Measurements from ENCODE around the gene RBM39. TPM values are rescaled to one million over a fixed set of nuclear protein-coding genes. Genes with fewer than 3 reads are reported as not detected.

The RBM39 gene
- total and polyA plus RNA-seq, 10 of the 15 experiments (the other 5 are each of a cell fraction or from before 2014, with no cell fraction given), result 135 to 280 (median 217) TPM

- Histone ChIP-seq H3K4me3 (no peak overlapping the region), H2AFZ (ENCODE audit: control insufficient read depth, low read depth, low read length) (no peak overlapping the region), H3K36me3 (ENCODE audit: control insufficient read depth in 2 of 2, insufficient read depth in 2 of 2, low read length in 1 of 2) (peaks cover 0 to 3% of the 10 kb centered on the region in 2 experiments; a peak in 1 of 4 replicates), H3K27ac (ENCODE audit: control insufficient read depth, insufficient read depth) (no peak overlapping the region), H3K4me1 (ENCODE audit: control insufficient read depth, insufficient read depth, low read length) (no peaks in the 10 kb centered on the region), H3K27me3 (replicated peaks in 1 of 2; ENCODE audit: control insufficient read depth in 2 of 2, insufficient read depth in 2 of 2, low read length in 1 of 2) (no peaks in the 10 kb centered on the region), H3K4me2 (ENCODE audit: control insufficient read depth, insufficient read depth) (no peak overlapping the region), H4K20me1 (ENCODE audit: control insufficient read depth, insufficient read depth) (no peaks in the 10 kb centered on the region), H3K79me2 (ENCODE audit: control insufficient read depth, insufficient read depth, low read length) (peaks cover 11% of the 10 kb centered on the region), H3K9me3 (replicated peaks; ENCODE audit: control insufficient read depth, insufficient read depth, low read length) (no peaks in the 10 kb centered on the region), H3K9ac (ENCODE audit: control insufficient read depth, insufficient read depth, low read length) (no peak overlapping the region)
- intact Hi-C loops (cut with micrococcal nuclease; ENCODE audit: unreplicated experiment), result no loop called here
- in situ Hi-C loops (cut with MboI), result no loop called here
- POLR2A ChIA-PET, result no interaction called here
- ATAC-seq (no peak), DNase-seq (ENCODE audit: low read depth, low spot score) (no peak), FAIRE-seq (no peak)
- WGBS (ENCODE audit: insufficient coverage, insufficient replicate concordance, low lambda C conversion rate, missing lambda C conversion rate), result 2% methylated on average over 3 of the region's 3 CpGs
- TF ChIP-seq, protein P1, sequence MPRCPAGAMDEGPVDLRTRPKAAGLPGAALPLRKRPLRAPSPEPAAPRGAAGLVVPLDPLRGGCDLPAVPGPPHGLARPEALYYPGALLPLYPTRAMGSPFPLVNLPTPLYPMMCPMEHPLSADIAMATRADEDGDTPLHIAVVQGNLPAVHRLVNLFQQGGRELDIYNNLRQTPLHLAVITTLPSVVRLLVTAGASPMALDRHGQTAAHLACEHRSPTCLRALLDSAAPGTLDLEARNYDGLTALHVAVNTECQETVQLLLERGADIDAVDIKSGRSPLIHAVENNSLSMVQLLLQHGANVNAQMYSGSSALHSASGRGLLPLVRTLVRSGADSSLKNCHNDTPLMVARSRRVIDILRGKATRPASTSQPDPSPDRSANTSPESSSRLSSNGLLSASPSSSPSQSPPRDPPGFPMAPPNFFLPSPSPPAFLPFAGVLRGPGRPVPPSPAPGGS (IDR thresholded peaks at IDR 0.05; ENCODE audit: borderline replicate concordance, insufficient read depth, low read depth, low read length, poor library complexity, severe bottlenecking), result peak; percentile 43
- TF ChIP-seq, protein P2, sequence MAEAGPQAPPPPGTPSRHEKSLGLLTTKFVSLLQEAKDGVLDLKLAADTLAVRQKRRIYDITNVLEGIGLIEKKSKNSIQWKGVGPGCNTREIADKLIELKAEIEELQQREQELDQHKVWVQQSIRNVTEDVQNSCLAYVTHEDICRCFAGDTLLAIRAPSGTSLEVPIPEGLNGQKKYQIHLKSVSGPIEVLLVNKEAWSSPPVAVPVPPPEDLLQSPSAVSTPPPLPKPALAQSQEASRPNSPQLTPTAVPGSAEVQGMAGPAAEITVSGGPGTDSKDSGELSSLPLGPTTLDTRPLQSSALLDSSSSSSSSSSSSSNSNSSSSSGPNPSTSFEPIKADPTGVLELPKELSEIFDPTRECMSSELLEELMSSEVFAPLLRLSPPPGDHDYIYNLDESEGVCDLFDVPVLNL (IDR thresholded peaks at IDR 0.05; ENCODE audit: low read depth, low read length), result no peak
- CTCF ChIA-PET, result interaction anchor here (0.7 kb wide), 1 partner anchor 752 kb away, joined by 3 read pairs; no protein-coding TSS in a partner anchor
- SMC1A ChIA-PET (ENCODE audit: uncharacterized antibody, unreplicated experiment), result no interaction called here
- RAD21 ChIA-PET (ENCODE audit: unreplicated experiment), result no interaction called here
- no TSS peak for BruUV-seq (replicated peaks)
These were observed 49.8 kb upstream of the RBM39 start for GRCh38 chr20:35791821-35792220.

GRCh38 chr20:35791097-35791496 is 49.0 kb upstream of the RBM39 start:
- H3K9me3 ChIP-seq (replicated peaks; ENCODE audit: control insufficient read depth, insufficient read depth, low read length), result no peaks in the 10 kb centered on the region
- ChIA-PET SMC1A (ENCODE audit: uncharacterized antibody, unreplicated experiment) (no interaction called here), CTCF (interaction anchor here (0.7 kb wide), 1 partner anchor 751 kb away, joined by 3 read pairs; no protein-coding TSS in a partner anchor), POLR2A (no interaction called here), RAD21 (ENCODE audit: unreplicated experiment) (no interaction called here)
- DNase-seq (ENCODE audit: low read depth, low spot score), result no peak
- FAIRE-seq, result no peak
- H3K4me2 ChIP-seq (ENCODE audit: control insufficient read depth, insufficient read depth), result no peak overlapping the region
- 100% methylated on average over 5 of the region's 5 CpGs for WGBS (ENCODE audit: insufficient coverage, insufficient replicate concordance, low lambda C conversion rate, missing lambda C conversion rate)
- H3K36me3 ChIP-seq (ENCODE audit: control insufficient read depth in 2 of 2, insufficient read depth in 2 of 2, low read length in 1 of 2), result peaks cover 0 to 3% of the 10 kb centered on the region in 2 experiments; a peak in 1 of 4 replicates
- intact Hi-C loops (cut with micrococcal nuclease; ENCODE audit: unreplicated experiment), result no loop called here
- H3K27me3 ChIP-seq (replicated peaks in 1 of 2; ENCODE audit: control insufficient read depth in 2 of 2, insufficient read depth in 2 of 2, low read length in 1 of 2), result no peaks in the 10 kb centered on the region
- H3K9ac ChIP-seq (ENCODE audit: control insufficient read depth, insufficient read depth, low read length), result no peak overlapping the region
- no peak overlapping the region for H2AFZ ChIP-seq (ENCODE audit: control insufficient read depth, low read depth, low read length)
- H4K20me1 ChIP-seq (ENCODE audit: control insufficient read depth, insufficient read depth), result no peaks in the 10 kb centered on the region
- no peak overlapping the region for H3K4me3 ChIP-seq
- no peaks in the 10 kb centered on the region for H3K4me1 ChIP-seq (ENCODE audit: control insufficient read depth, insufficient read depth, low read length)
- no TSS peak for BruUV-seq (replicated peaks)
- peaks cover 11% of the 10 kb centered on the region for H3K79me2 ChIP-seq (ENCODE audit: control insufficient read depth, insufficient read depth, low read length)
- in situ Hi-C loops (cut with MboI), result no loop called here
- ATAC-seq, result no peak
- no peak overlapping the region for H3K27ac ChIP-seq (ENCODE audit: control insufficient read depth, insufficient read depth)
- no peak for TF ChIP-seq MYC (IDR thresholded peaks at IDR 0.05; ENCODE audit: insufficient read depth, insufficient read length, insufficient replicate concordance, low read length, severe bottlenecking)
- no peak for TF ChIP-seq WRNIP1 (IDR thresholded peaks at IDR 0.05; ENCODE audit: borderline replicate concordance, low read depth, low read length)
- TF ChIP-seq, protein P3, sequence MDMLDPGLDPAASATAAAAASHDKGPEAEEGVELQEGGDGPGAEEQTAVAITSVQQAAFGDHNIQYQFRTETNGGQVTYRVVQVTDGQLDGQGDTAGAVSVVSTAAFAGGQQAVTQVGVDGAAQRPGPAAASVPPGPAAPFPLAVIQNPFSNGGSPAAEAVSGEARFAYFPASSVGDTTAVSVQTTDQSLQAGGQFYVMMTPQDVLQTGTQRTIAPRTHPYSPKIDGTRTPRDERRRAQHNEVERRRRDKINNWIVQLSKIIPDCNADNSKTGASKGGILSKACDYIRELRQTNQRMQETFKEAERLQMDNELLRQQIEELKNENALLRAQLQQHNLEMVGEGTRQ (IDR thresholded peaks at IDR 0.05; ENCODE audit: borderline replicate concordance, low read depth, low read length), result no peak
- no peak for TF ChIP-seq POLR2AphosphoS5 (IDR thresholded peaks at IDR 0.05; ENCODE audit: low read length)
- TF ChIP-seq, protein P4, sequence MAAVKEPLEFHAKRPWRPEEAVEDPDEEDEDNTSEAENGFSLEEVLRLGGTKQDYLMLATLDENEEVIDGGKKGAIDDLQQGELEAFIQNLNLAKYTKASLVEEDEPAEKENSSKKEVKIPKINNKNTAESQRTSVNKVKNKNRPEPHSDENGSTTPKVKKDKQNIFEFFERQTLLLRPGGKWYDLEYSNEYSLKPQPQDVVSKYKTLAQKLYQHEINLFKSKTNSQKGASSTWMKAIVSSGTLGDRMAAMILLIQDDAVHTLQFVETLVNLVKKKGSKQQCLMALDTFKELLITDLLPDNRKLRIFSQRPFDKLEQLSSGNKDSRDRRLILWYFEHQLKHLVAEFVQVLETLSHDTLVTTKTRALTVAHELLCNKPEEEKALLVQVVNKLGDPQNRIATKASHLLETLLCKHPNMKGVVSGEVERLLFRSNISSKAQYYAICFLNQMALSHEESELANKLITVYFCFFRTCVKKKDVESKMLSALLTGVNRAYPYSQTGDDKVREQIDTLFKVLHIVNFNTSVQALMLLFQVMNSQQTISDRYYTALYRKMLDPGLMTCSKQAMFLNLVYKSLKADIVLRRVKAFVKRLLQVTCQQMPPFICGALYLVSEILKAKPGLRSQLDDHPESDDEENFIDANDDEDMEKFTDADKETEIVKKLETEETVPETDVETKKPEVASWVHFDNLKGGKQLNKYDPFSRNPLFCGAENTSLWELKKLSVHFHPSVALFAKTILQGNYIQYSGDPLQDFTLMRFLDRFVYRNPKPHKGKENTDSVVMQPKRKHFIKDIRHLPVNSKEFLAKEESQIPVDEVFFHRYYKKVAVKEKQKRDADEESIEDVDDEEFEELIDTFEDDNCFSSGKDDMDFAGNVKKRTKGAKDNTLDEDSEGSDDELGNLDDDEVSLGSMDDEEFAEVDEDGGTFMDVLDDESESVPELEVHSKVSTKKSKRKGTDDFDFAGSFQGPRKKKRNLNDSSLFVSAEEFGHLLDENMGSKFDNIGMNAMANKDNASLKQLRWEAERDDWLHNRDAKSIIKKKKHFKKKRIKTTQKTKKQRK (IDR thresholded peaks at IDR 0.05; ENCODE audit: low read depth, low read length), result no peak
- no peak for TF ChIP-seq RFX5 (IDR thresholded peaks at IDR 0.05; ENCODE audit: low read depth, low read length)
- TF ChIP-seq JUNB (IDR thresholded peaks at IDR 0.05), result no peak
- TF ChIP-seq SIX5 (IDR thresholded peaks at IDR 0.05; ENCODE audit: low read depth, low read length, severe bottlenecking), result no peak

Measured in GM12878 (cell line).